GM12878 (cell line): Measurements from ENCODE around the gene UNC119. TPM values are rescaled to one million over a fixed set of nuclear protein-coding genes. Genes with fewer than 3 reads are reported as not detected.

ENCODE experiments used
- BACH1 ChIP-seq: fragments of 450-650 bp; IDR thresholded peaks from 2 replicates; pipeline ENCODE4 v1.6.1; 2017; ENCODE audit warnings: mild to moderate bottlenecking, borderline replicate concordance
- BCLAF1 ChIP-seq: fragments of 450-650 bp; IDR thresholded peaks from 2 replicates; pipeline ENCODE4 v1.6.1; 2017; ENCODE audit warnings: antibody characterized with exemption, mild to moderate bottlenecking, moderate library complexity
- BHLHE40 ChIP-seq, 2 experiments: fragments of 450-650 bp in 1 of 2; IDR thresholded peaks; 2 replicates each; pipeline ENCODE4 v1.6.1; 2011 to 2017; ENCODE audit warnings: low read depth in 2 of 2, borderline replicate concordance in 1 of 2, improper control_type of control experiment in 1 of 2, low read length in 1 of 2, mild to moderate bottlenecking in 1 of 2
- CEBPZ ChIP-seq: fragments of 150-350 bp; IDR thresholded peaks from 2 replicates; pipeline ENCODE4 v1.6.1; 2016; ENCODE audit warnings: low read depth, low read length
- CHD2 ChIP-seq: IDR thresholded peaks from 2 replicates; pipeline ENCODE4 v1.6.1; 2011; ENCODE audit warnings: low read depth, low read length, improper control_type of control experiment, borderline replicate concordance
- CREM ChIP-seq: IDR thresholded peaks from 2 replicates; pipeline ENCODE4 v1.6.1; 2014; ENCODE audit warnings: antibody characterized with exemption, low read depth
- EED ChIP-seq: sonication (generic); IDR thresholded peaks from 2 replicates; pipeline ENCODE4 v1.6.1; 2016; ENCODE audit warnings: antibody characterized with exemption, low read depth
- GABPA ChIP-seq: IDR thresholded peaks from 2 replicates; pipeline ENCODE4 v1.6.1; 2014; ENCODE audit warnings: antibody characterized with exemption, low read depth, mild to moderate bottlenecking, inconsistent platforms
- HDGF ChIP-seq: fragments of 450-650 bp; IDR thresholded peaks from 2 replicates; pipeline ENCODE4 v1.6.1; 2016; ENCODE audit warnings: antibody characterized with exemption
- HSF1 ChIP-seq: fragments of 150-350 bp; IDR thresholded peaks from 2 replicates; pipeline ENCODE4 v1.6.1; 2014; ENCODE audit warnings: mild to moderate bottlenecking, low read depth, low read length
- PRDM15 ChIP-seq: fragments of 450-650 bp; formaldehyde crosslinking; IDR thresholded peaks from 2 replicates; pipeline ENCODE4 v1.4.0; 2020; ENCODE audit warnings: mild to moderate bottlenecking, moderate library complexity
- RAD21 ChIP-seq: IDR thresholded peaks from 2 replicates; pipeline ENCODE4 v1.6.1; 2011; ENCODE audit warnings: mild to moderate bottlenecking, low read depth, low read length, moderate library complexity; ENCODE audit not compliant: insufficient read depth
- RELA ChIP-seq: fragments of 450-650 bp; IDR thresholded peaks from 2 replicates; pipeline ENCODE4 v1.8.0; 2014; ENCODE audit warnings: borderline replicate concordance; ENCODE audit not compliant: partially characterized antibody
- SIX5 ChIP-seq: IDR thresholded peaks from 2 replicates; pipeline ENCODE4 v1.6.1; 2011; ENCODE audit warnings: mild to moderate bottlenecking, low read depth, low read length, moderate library complexity; ENCODE audit not compliant: severe bottlenecking
- SPI1 ChIP-seq: IDR thresholded peaks from 2 replicates; pipeline ENCODE4 v1.6.1; 2011; ENCODE audit warnings: low read depth, mild to moderate bottlenecking, low read length, moderate library complexity, borderline replicate concordance; ENCODE audit not compliant: insufficient read depth
- STAT3 ChIP-seq: IDR thresholded peaks from 2 replicates; pipeline ENCODE4 v1.6.1; 2011; ENCODE audit warnings: low read depth, low read length, improper control_type of control experiment
- ZNF207 ChIP-seq: fragments of 450-650 bp; IDR thresholded peaks from 2 replicates; pipeline ENCODE4 v1.6.1; 2014; ENCODE audit warnings: antibody characterized with exemption, mild to moderate bottlenecking, borderline replicate concordance
- ZZZ3 ChIP-seq: IDR thresholded peaks from 2 replicates; pipeline ENCODE4 v1.6.1; 2011; ENCODE audit warnings: low read depth; ENCODE audit not compliant: control insufficient read depth, insufficient read length
- polyA plus RNA-seq, 11 experiments: library from polyadenylated mRNA; depleted of rRNA in 4 of 11; unstranded in 6 of 11; stranded (reverse) in 5 of 11; fragments of >200 nt; fragmentation: Nextera tagmentation in 4 of 11; fragmentation: Illumina TruSeq in 1 of 11; extraction: Ambion mirVana in 4 of 11; extraction: Trizol in 1 of 11; gene quantifications; 1 replicate in 1 of 11; 2 replicates in 10 of 11; pipeline versions ENCODE4 v1.2.1 to v1.2.3, GENCODE V29; 2011 to 2016; ENCODE audit warnings: inconsistent platforms in 2 of 11, missing spikeins in 2 of 11, low read depth in 1 of 11
- total RNA-seq, 4 experiments: library from RNA; depleted of rRNA in 3 of 4; stranded (reverse); fragments of >200 nt in 3 of 4; fragmentation: Illumina TruSeq in 1 of 4; extraction: Trizol in 1 of 4; gene quantifications; 2 replicates each; pipeline versions ENCODE4 v1.2.1 to v1.2.3, GENCODE V29; 2013 to 2021

The UNC119 gene
- total and polyA plus RNA-seq, 10 of the 15 experiments (the other 5 are each of a cell fraction or from before 2014, with no cell fraction given) = 2.7 to 436 (median 57.8) TPM

GRCh38 chr17:28579526-28579925 is 27.1 kb upstream of the UNC119 start (continued):
- no peak for TF ChIP-seq CEBPZ
- TF ChIP-seq CHD2 = no peak
- TF ChIP-seq ZNF207 = no peak
- no peak for TF ChIP-seq HDGF
- TF ChIP-seq SIX5 = no peak
- TF ChIP-seq BCLAF1 = no peak
- no peak for TF ChIP-seq RELA
- peak; percentile 36; the same call in 1 of the 2 replicates for TF ChIP-seq CREM
- TF ChIP-seq PRDM15 (CRISPR knock-in tag) = no peak
- no peak for TF ChIP-seq BHLHE40 (IDR thresholded peaks at IDR 0.05; ENCODE audit: borderline replicate concordance in 1 of 2, low read depth in 2 of 2, low read length in 1 of 2)
- TF ChIP-seq EED = peak; percentile 85
- TF ChIP-seq GABPA = no peak
- no peak for TF ChIP-seq STAT3
- TF ChIP-seq SPI1 = no peak
- no peak for TF ChIP-seq RAD21
- no peak for TF ChIP-seq ZZZ3
- TF ChIP-seq HSF1 = no peak
- TF ChIP-seq BACH1 = no peak
